Measurements from ENCODE around the gene RIMKLB. TPM values are rescaled to one million over a fixed set of nuclear protein-coding genes. Genes with fewer than 3 reads are reported as not detected.
A peak's percentile ranks its signal among the peaks of the same experiment; 100 is the strongest.
"Not testable (repeated sequence)": the region's sequence is repeated elsewhere in the genome, so short reads cannot be mapped to it uniquely, and the experiment has no call there.

Gene RIMKLB
- total and polyA plus RNA-seq, 2 of the 4 experiments (the other 2 are of a cell fraction): 12.5 to 18.8 TPM

- CTCF ChIA-PET; H2AK5ac ChIP-seq (ENCODE audit: low read depth, low read length); H2AFZ ChIP-seq (replicated peaks; ENCODE audit: low read length, poor library complexity); H3K27ac ChIP-seq (ENCODE audit: insufficient read depth, low read length); H3K27me3 ChIP-seq (ENCODE audit: control insufficient read depth, insufficient read depth, low read length); H2BK120ac ChIP-seq (ENCODE audit: low read depth, low read length); H3K4me3 ChIP-seq (ENCODE audit: insufficient read depth, low read depth, low read length); H3K4me1 ChIP-seq (ENCODE audit: control insufficient read depth, insufficient read depth, low read length); H3K23ac ChIP-seq (ENCODE audit: low read depth, low read length); H3K9me1 ChIP-seq (ENCODE audit: insufficient read depth, low read length); H3K36me3 ChIP-seq (ENCODE audit: control insufficient read depth, insufficient read depth, low read length); H2BK15ac ChIP-seq (ENCODE audit: low read depth, low read length); H3K14ac ChIP-seq (replicated peaks; ENCODE audit: low read depth, low read length); H4K91ac ChIP-seq (ENCODE audit: insufficient read depth, low read depth, low read length); H2BK20ac ChIP-seq (ENCODE audit: low read depth, low read length); H4K8ac ChIP-seq (ENCODE audit: low read depth in 2 of 2, low read length in 2 of 2); H4K20me1 ChIP-seq (ENCODE audit: insufficient read depth, low read length); in situ Hi-C loops (cut with MboI; ENCODE audit: low sequenced_read_pairs); H3K79me1 ChIP-seq (ENCODE audit: low read depth in 1 of 2, low read length in 2 of 2); BruUV-seq (replicated peaks); H3K4me2 ChIP-seq (ENCODE audit: low read depth, low read length); H4K5ac ChIP-seq (ENCODE audit: low read depth, low read length); intact Hi-C loops (cut with micrococcal nuclease); H3K9me3 ChIP-seq (ENCODE audit: control insufficient read depth, insufficient read depth, low read length); H2AK9ac ChIP-seq (replicated peaks; ENCODE audit: low read depth, low read length, poor library complexity); H3K9ac ChIP-seq (ENCODE audit: low read depth, low read length); H2BK5ac ChIP-seq (ENCODE audit: low read depth, low read length, poor library complexity, severe bottlenecking); H3K56ac ChIP-seq (ENCODE audit: extremely low read depth, insufficient read depth, low read length); ATAC-seq (ENCODE audit: low read depth); POLR2A ChIA-PET (ENCODE audit: unreplicated experiment); H3K18ac ChIP-seq (ENCODE audit: low read depth, low read length); dilution Hi-C loops (cut with HindIII; ENCODE audit: low sequenced_read_pairs, unreplicated experiment); H3K4ac ChIP-seq (ENCODE audit: low read depth, low read length): not testable (repeated sequence)
- peak; percentile 28 for DNase-seq
- no CpG with 5 or more reads among the region's 6 CpGs for WGBS, 2 experiments (ENCODE audit: extremely low coverage in 2 of 2, insufficient read length in 1 of 2)
These were observed 64.9 kb downstream of the RIMKLB start for GRCh38 chr12:8762701-8763100.

DNA sequence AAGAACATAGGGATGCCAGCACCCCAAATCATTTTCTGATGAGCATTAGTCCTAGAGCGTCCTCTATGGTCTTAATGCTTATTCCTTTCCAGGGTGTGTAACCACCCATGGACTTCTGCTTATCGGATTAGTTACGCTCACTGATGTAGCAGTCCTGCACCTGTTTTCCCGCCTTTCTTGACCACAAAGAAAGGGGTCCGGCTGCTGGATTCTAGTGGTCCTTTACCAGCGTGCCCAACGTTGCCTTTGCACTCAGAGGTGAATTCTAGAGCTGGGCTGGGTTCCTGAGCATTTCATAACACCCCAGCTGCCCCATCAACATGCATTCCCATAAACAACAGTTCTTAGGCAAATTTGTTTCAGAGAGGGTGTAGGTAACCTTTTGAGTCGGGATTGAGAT is 68.3 kb downstream of the RIMKLB start:
- H4K20me1 ChIP-seq (ENCODE audit: insufficient read depth, low read length); H3K9ac ChIP-seq (ENCODE audit: low read depth, low read length); H4K91ac ChIP-seq (ENCODE audit: insufficient read depth, low read depth, low read length); dilution Hi-C loops (cut with HindIII; ENCODE audit: low sequenced_read_pairs, unreplicated experiment); H3K56ac ChIP-seq (ENCODE audit: extremely low read depth, insufficient read depth, low read length); H2AFZ ChIP-seq (replicated peaks; ENCODE audit: low read length, poor library complexity); H3K36me3 ChIP-seq (ENCODE audit: control insufficient read depth, insufficient read depth, low read length); H3K23ac ChIP-seq (ENCODE audit: low read depth, low read length); BruUV-seq (replicated peaks); H3K4me2 ChIP-seq (ENCODE audit: low read depth, low read length); H3K4me1 ChIP-seq (ENCODE audit: control insufficient read depth, insufficient read depth, low read length); CTCF ChIA-PET; H4K8ac ChIP-seq (ENCODE audit: low read depth in 2 of 2, low read length in 2 of 2); H3K9me1 ChIP-seq (ENCODE audit: insufficient read depth, low read length); intact Hi-C loops (cut with micrococcal nuclease); H2BK120ac ChIP-seq (ENCODE audit: low read depth, low read length); H2BK5ac ChIP-seq (ENCODE audit: low read depth, low read length, poor library complexity, severe bottlenecking); H3K27me3 ChIP-seq (ENCODE audit: control insufficient read depth, insufficient read depth, low read length); H4K5ac ChIP-seq (ENCODE audit: low read depth, low read length); ATAC-seq (ENCODE audit: low read depth); H2AK9ac ChIP-seq (replicated peaks; ENCODE audit: low read depth, low read length, poor library complexity); H3K9me3 ChIP-seq (ENCODE audit: control insufficient read depth, insufficient read depth, low read length); DNase-seq; H3K27ac ChIP-seq (ENCODE audit: insufficient read depth, low read length); H2BK20ac ChIP-seq (ENCODE audit: low read depth, low read length); H3K4me3 ChIP-seq (ENCODE audit: insufficient read depth, low read depth, low read length); H3K14ac ChIP-seq (replicated peaks; ENCODE audit: low read depth, low read length); H3K4ac ChIP-seq (ENCODE audit: low read depth, low read length); H3K18ac ChIP-seq (ENCODE audit: low read depth, low read length); H2BK15ac ChIP-seq (ENCODE audit: low read depth, low read length); H2AK5ac ChIP-seq (ENCODE audit: low read depth, low read length); in situ Hi-C loops (cut with MboI; ENCODE audit: low sequenced_read_pairs); POLR2A ChIA-PET (ENCODE audit: unreplicated experiment); H3K79me1 ChIP-seq (ENCODE audit: low read depth in 1 of 2, low read length in 2 of 2): not testable (repeated sequence)
- no CpG with 5 or more reads among the region's 8 CpGs for WGBS, 2 experiments (ENCODE audit: extremely low coverage in 2 of 2, insufficient read length in 1 of 2)
